ENCODE results near the gene C21orf91. TPM values are rescaled to one million over a fixed set of nuclear protein-coding genes. Genes with fewer than 3 reads are reported as not detected.
A peak's percentile ranks its signal among the peaks of the same experiment; 100 is the strongest.

C21orf91 gene
- total RNA-seq, 3 donors from 2014 or later = 8.0 to 12.8 (median 8.0) TPM

DNA sequence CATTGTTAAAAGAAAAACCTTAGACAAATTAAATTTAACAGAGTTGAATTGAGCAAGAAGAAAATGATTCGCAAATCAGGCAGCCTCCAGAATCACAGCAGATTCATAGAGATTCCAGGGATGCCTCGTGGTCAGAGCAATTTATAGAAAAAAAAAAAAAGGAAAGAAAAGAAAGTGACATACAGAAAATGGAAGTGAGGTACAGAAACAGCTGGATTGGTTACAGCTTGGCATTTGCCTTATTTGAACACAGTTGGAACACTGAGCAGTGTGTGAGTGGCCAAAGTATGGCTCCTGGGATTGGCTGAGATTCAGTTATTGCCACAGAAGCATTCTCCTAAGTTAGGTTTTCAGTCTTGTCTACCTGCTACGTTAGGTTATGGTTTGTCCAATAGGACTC is 9.1 kb upstream of the C21orf91 start:
- DNase-seq (no peak), ATAC-seq (no peak)
- intact Hi-C loops (cut with DNase I, micrococcal nuclease) = no loop called here
- H3K4me1 ChIP-seq (ENCODE audit: low read depth) = no peaks in the 10 kb centered on the region
- no peak overlapping the region for H3K4me3 ChIP-seq
- no peaks in the 10 kb centered on the region for H3K9me3 ChIP-seq
- TF ChIP-seq, protein P1, sequence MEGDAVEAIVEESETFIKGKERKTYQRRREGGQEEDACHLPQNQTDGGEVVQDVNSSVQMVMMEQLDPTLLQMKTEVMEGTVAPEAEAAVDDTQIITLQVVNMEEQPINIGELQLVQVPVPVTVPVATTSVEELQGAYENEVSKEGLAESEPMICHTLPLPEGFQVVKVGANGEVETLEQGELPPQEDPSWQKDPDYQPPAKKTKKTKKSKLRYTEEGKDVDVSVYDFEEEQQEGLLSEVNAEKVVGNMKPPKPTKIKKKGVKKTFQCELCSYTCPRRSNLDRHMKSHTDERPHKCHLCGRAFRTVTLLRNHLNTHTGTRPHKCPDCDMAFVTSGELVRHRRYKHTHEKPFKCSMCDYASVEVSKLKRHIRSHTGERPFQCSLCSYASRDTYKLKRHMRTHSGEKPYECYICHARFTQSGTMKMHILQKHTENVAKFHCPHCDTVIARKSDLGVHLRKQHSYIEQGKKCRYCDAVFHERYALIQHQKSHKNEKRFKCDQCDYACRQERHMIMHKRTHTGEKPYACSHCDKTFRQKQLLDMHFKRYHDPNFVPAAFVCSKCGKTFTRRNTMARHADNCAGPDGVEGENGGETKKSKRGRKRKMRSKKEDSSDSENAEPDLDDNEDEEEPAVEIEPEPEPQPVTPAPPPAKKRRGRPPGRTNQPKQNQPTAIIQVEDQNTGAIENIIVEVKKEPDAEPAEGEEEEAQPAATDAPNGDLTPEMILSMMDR (IDR thresholded peaks at IDR 0.05) = no peak
- H3K36me3 ChIP-seq (ENCODE audit: low read depth) = no peaks in the 10 kb centered on the region

DNA sequence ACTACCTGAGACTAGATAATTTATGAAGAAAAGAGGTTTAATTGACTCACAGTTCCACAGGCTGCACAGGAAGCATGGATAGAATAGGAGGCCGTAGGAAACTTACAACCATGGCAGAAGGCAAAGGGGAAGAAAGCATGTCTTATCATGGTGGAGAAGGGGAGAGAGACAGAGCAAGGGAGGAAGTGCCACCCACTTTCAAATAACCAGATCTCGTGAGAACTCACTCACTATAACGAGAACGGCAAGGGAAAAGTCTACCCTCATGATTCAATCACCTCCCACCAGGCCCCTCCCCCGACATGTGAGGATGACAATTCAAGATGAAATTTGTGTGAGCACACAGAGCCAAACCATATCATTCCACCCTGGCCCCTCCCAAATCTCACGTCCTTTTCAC is 4.7 kb upstream of the C21orf91 start:
- TF ChIP-seq, protein P1 (IDR thresholded peaks at IDR 0.05) = no peak
- no peak for ATAC-seq
- H3K4me1 ChIP-seq (ENCODE audit: low read depth) = no peaks in the 10 kb centered on the region
- no peaks in the 10 kb centered on the region for H3K9me3 ChIP-seq
- DNase-seq = no peak
- intact Hi-C loops (cut with DNase I, micrococcal nuclease) = no loop called here
- no peaks in the 10 kb centered on the region for H3K36me3 ChIP-seq (ENCODE audit: low read depth)
- H3K4me3 ChIP-seq = no peak overlapping the region

DNA sequence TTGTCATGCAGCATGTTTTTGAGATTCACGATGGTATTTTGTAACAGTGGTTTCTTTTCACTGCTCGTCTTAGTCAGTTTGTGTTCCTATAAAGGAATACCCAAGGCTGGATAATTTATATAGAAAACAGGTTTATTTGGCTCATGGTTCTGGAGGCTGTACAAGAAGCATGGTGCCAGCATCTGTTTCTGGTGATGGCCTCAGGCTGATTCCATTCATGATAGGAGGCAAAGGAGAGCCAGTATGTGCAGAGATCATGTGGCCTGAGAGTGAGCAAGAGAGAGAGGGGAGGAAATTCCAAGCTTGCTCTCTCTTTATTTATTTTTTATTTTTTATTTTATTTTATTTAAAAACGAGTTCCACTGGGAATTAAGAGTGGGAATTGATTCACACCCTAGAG is 2.0 kb upstream of the C21orf91 start:
- no peak overlapping the region for H3K4me3 ChIP-seq
- intact Hi-C loops (cut with DNase I, micrococcal nuclease) = no loop called here
- no peaks in the 10 kb centered on the region for H3K36me3 ChIP-seq (ENCODE audit: low read depth)
- ATAC-seq (no peak), DNase-seq (no peak)
- TF ChIP-seq, protein P1 (IDR thresholded peaks at IDR 0.05) = no peak
- peaks cover 10% of the 10 kb centered on the region for H3K4me1 ChIP-seq (ENCODE audit: low read depth)
- no peaks in the 10 kb centered on the region for H3K9me3 ChIP-seq

DNA sequence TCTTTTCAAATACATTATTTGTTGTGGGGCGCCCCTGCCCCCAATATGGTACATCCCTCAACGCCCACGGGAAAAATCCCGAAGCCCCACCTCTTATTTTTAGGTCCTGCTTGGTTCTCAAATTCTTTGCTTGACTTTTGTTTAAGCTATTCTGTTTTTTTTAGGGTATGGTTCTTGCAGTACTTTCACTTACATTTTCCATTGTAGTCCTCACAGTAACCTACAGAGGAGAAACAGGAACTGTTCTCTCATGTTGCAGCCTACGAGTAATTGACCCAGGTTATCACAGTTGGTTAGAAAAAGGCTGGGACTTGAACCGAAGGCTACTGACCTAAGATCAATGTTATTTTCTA is 697 bp upstream of the C21orf91 start:
- no peaks in the 10 kb centered on the region for H3K9me3 ChIP-seq
- intact Hi-C loops (cut with DNase I, micrococcal nuclease) = no loop called here
- TF ChIP-seq, protein P1 (IDR thresholded peaks at IDR 0.05) = no peak
- ATAC-seq (peak; percentile 44), DNase-seq (peak in 1 of 3 donors; percentile 54)
- peaks cover 10% of the 10 kb centered on the region for H3K4me1 ChIP-seq (ENCODE audit: low read depth)
- H3K4me3 ChIP-seq = peak overlapping the region; percentile 96
- no peaks in the 10 kb centered on the region for H3K36me3 ChIP-seq (ENCODE audit: low read depth)

DNA sequence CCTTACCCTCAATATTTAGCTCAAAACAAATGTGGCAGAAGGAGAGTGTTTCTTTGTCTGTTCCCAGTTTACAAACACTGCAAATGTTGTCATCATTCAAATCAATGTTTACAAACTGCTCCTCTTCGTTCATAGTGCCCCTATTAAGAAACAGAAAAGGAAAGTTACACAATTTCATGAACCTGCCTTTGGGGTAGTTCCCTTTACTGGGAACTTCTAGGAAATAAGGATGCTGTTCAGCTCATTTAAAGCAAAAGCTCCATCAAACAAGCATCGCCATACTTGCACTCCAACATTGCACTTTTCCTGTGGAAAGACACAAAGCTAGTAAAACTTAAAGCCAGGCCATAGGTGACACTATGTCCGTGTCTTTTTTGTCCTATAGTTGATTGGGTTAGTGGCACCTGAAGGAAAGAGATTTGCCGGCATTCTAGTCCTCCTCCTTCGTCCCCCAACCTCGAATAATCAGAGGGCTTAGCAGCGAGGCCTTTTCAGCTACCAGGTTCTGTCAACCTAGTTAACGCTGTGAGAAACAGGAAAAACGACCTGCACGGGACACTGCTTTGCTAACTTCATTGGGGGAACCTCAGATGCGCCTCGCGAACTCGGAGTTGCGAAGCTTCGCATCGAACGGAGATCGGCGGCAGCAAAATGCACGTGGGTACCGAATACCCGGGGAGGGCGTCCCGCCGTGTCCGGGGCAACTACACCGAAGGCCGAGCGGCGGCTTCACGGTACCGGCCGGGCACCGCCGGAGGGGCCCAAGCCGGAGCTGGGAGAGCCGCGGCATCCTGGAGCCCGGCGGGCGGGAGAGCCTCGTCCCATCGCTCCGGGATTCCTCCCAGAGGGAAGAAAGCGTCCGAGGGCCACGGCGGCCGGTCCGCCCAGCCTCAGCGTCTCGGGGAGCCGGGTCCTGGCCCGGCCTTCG is 706 bp downstream of the C21orf91 start:
- Histone ChIP-seq H3K36me3 (ENCODE audit: low read depth) (no peaks in the 10 kb centered on the region), H3K4me3 (peak overlapping the region; percentile 96), H3K4me1 (ENCODE audit: low read depth) (peaks cover 10% of the 10 kb centered on the region), H3K9me3 (no peaks in the 10 kb centered on the region)
- peak; percentile 53 for ATAC-seq
- intact Hi-C loops (cut with DNase I, micrococcal nuclease) = no loop called here
- TF ChIP-seq, protein P1 (IDR thresholded peaks at IDR 0.05) = no peak
- DNase-seq = peak; percentile 58 to 71 (median 66)
